LHCN-M2 (cell line): Measurements from ENCODE around the gene EML2. TPM values are rescaled to one million over a fixed set of nuclear protein-coding genes. Genes with fewer than 3 reads are reported as not detected.
A peak's percentile ranks its signal among the peaks of the same experiment; 100 is the strongest.
"Not testable (repeated sequence)": the region's sequence is repeated elsewhere in the genome, so short reads cannot be mapped to it uniquely, and the experiment has no call there.

ENCODE experiments used
- DNase-seq: peaks from one replicate; pipeline ENCODE4 v3.0.0-alpha.2; 2012; ENCODE audit warnings: low read depth
- total RNA-seq: library from RNA; depleted of rRNA; stranded (reverse); fragments of >200 nt; gene quantifications from 2 replicates; pipeline ENCODE4 v1.2.3, GENCODE V29; 2014

EML2 gene
- total RNA-seq, 1 experiment from 2014 or later = 20.1 TPM

DNA sequence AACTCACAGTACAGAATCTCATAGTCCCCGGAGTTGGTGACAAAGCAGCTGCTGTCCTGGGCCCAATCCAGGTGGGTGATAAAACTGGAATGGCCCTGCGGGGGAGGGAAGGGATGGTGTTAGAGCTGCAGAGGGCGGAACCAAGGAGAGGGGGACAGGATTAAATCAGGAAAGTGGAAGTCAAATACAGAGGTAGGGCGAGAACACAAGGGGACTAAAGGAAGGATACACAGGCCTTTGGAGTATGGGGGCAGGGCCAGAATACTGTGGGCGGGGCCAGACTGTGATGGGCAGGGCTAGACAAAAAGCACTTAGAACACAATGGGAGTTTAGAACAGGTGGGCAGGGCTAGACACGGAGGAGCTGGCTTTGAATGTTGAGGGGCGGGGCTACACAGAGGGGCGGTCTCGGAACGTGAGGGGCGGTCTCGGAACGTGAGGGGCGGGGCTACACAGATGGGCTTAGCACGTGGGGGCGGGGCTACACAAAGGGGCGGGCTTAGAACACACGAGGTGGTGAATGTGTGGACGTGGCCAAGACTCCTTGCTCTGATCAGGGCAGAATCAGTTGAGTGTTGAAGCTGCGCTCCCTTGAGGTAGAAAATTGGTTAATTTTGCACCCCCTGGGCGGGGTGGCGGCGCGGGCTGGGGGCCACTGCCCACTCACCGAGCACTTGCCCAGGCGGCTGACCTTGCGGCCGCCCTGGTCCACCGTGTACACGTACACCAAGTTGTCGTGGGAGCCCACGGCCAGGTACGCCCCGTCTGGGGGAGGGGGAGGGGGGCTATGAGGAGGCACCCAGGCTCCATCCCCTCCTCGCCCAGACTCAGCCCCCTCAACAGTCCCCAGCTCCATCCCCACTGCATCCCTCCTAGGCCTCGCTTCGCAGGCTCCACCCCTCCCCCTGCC is 23.1 kb downstream of the EML2 start:
- DNase-seq = peak; percentile 82

DNA sequence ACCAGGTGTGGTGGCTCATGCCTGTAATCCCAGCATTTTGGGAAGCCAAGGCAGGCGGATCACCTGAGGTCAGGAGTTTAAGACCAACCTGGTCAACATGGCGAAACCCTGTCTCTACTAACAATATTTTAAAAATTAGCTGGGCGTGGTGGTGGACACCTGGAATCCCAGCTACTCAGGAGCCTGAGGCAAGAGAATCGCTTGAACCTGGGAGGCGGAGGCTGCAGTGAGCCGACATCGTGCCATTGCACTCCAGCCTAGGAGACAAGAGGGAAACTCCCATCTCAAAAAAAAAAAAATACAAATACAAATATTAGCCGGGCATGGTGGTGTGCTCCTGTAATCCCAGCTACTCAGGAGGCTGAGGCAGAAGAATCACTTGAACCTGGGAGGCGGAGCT is 24.1 kb downstream of the EML2 start:
- DNase-seq = not testable (repeated sequence)

- DNase-seq = peak; percentile 87
These were observed 25.1 kb downstream of the EML2 start for GRCh38 chr19:45613926-45614725.

DNA sequence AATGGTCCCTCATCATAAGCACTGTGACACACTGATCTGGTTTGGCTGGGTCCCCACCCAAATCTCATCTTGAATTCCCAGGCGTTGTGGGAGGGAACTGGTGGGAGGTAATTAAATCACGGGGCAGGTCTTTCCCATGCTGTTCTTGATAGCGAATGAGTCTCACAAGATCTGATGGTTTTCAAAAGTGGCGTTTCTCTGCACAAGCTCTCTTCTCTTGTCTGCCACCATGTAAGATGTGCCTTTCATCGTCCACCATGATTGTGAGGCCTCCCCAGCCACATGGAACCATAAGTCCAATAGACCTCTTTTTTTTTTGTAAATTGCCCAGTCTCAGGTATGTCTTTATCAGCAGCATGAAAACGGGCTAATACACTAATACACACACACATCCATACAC is 30.2 kb downstream of the EML2 start:
- DNase-seq = no peak

- peak; percentile 65 for DNase-seq
These were observed 31.8 kb downstream of the EML2 start for GRCh38 chr19:45607071-45608029.

DNA sequence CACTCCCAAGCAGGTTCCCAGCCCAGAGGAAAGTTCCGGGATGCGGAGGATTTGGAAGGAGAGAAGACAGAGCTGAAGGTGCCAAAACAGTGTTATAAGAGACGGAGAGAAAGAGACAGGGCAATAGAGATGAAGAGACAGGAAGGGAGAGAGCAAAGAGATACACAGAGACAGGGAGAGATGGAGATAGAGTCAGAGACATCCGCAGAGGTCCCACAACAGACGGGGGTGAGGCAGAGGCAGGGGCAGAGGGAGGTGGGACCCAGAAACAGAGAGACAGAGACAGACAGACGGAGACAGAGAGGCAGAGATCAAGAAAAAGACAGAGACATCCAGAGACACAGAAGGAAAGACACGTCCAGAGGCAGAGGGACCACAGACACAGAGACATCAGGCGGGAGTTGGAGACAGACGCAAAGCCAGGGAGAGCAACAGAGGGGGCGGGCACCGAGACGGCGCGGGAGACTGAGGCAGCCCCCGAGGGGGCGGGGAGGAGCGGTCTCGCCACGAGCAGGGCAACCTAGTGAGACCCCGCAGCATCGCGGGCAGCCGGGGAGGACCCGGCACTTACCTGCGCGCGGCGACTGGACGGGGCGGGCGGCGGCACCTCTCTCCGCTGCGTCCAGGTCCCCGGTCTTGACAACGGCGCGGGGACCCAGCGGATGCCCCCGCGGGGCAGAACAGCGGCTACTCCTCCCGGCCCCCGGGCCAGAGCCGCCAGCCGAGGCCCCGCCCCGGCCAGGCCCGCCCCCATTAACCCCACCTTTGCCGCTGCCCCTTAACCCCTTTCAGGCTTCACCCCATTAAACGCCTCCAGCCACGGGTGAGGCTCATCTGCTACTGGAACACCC is 37.4 kb downstream of the EML2 start, which contains the start of gene GPR4:
Gene GPR4 (minus strand): TSS at position 689 of the 851 bp plus-strand sequence. CDS start 10,346 bp downstream, outside the sequence.
- no peak for DNase-seq

DNA sequence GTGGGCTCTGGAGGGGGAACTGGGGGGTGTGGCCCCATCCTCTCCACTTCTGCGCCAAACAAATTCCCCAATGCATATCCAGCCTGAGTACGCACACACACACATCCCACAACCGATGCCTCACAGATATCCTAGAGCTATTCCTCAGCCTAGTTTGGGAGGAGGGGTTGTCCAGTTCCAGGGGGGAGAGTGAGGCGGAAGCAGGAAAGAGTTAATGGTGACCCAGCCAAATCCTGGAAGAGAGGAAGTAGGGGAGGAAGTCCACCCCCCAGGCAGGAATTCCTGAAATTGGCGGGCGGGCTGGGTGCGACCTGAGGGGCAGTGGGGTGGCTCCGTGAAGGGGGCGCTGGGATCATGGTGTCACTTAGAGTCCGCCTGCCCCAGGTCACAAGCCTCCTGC is 38.1 kb downstream of the EML2 start:
- no peak for DNase-seq

- DNase-seq = no peak
These were observed 38.8 kb downstream of the EML2 start for GRCh38 chr19:45600340-45600885.

GRCh38 chr19:45599286-45599685 is 39.9 kb downstream of the EML2 start:
- no peak for DNase-seq

- DNase-seq = no peak
These were observed 40.8 kb downstream of the EML2 start for GRCh38 chr19:45598267-45599001.

DNA sequence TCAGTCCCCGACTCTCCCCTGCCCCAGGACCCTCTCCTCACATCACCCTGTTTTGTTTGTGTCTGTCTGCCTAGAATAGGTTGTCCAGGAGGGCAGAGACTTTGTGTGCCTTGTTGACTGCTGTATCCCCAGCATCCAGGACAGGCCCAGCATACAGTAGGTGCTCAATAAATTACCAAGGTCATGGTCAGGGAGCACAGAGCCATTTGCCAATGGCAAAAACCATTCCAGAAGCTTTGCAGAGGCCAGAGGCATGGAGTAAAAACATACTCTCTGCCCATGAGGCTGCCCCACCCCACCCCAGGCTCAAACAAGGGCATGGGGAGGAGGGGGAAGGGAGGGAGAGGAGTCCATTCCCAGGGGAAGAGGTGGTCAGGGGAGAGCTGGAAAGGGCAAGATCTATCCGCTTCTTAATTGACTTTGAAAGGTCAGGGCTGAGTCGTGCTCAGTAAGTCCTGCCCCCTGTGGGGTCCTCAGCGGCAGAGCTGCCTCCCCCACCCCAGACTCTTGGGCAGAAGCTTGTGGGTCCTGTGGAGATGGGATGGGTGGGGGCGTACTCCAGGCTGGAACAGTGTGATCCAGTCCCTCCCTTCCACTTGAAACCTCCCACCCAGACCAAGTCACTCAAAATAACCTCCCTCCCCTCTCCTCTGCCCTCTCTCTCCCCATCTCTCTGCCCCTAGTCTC is 41.6 kb downstream of the EML2 start:
- no peak for DNase-seq

DNA sequence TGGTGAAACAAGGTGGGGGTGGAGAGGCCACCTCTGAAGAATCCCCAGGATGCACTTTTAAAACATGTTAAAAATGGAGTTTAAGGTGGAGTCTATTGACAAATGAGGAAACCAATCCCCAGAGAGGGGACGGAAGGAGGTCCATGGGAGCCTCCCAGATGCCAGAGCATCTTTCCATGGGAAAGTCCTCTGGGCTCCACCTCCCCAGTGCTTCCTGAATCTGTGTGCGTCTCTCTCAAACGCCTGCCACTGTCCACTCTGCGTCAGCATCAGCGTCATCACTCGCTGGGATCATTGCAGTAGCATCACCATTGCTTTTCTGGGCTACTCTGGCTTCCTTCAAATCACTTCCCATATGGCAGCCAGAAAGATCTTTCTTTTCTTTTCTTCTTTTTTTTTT is 43.4 kb downstream of the EML2 start:
- DNase-seq = no peak

DNA sequence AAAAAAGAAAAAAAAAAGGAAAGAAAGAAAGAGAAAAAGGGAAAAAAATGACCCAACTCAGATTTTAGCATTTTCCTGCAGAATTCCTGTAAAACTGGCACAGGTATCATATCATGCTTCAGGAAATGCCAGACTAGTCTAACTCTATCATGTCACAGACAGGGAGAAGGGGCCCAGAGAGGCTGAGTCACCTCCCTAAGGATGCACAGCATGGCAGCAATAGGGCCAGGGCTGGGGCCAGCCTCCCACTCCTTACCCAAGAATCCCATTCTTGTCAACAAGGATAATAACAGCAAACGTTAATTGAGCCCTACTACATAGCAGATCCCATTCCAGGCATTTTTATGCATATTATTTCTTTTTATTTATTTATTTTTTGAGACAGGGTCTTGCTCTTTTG is 45.7 kb downstream of the EML2 start:
- DNase-seq = no peak

DNA sequence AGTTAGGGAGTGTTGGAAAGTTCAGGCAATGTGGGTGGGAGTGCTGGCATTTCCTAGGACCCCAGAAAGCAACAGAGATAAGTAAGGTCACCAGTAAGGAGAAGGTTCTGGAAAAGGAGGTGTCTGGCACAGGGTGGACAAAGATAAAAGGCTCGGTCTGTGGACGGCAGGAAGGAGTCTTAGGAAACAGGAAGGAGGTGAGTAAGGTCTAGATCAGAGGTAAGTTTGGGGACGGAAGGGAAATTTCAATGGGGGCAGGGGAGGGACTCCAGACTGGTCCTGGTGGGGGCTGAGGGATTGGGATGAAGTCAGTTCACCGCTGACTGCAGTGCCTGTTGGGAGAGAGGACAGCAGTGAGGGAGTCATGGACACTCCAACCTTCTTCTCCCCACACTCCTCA is 46.8 kb downstream of the EML2 start:
- DNase-seq = no peak

DNA sequence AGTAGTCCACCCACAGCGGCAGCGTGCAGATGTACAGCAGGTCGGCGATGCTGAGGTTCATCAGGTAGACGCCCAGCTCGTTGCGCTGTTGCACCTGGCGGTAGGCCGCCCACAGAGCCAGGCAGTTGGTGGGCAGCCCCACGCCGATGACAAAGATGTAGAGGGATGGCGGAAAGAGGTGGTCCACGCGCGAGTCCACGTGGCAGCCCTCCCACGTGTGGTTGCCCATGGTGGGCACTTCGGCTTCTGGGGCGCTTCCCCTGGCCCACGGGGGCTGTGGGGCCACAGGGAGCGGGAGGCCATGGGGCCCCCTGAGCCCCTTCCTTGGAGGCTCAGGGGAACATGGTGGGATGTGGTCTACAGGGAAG is 47.6 kb downstream of the EML2 start:
- no peak for DNase-seq

GRCh38 chr19:45591004-45591637 is 48.1 kb downstream of the EML2 start:
- DNase-seq = no peak

- no peak for DNase-seq
These were observed 48.7 kb downstream of the EML2 start for GRCh38 chr19:45590300-45591003.

- DNase-seq = no peak
These were observed 49.4 kb downstream of the EML2 start for GRCh38 chr19:45589768-45590167.
